PC-9 (cell line): ENCODE measurements around the gene CD99L2. TPM values are rescaled to one million over a fixed set of nuclear protein-coding genes. Genes with fewer than 3 reads are reported as not detected.

Experiments used
- BruUV-seq: library from RNA; stranded (reverse); fragments of 400-500 nt; replicated peaks from 2 replicates; lab custom pipeline; 2021; lab: Mats Ljungman, UMichigan
- CTCF ChIA-PET: fragments of 300-600 bp; sonication (Branson Sonifier 250); formaldehyde crosslinking; loops from one replicate; lab custom pipeline; 2022; ENCODE audit warnings: antibody characterized with exemption; lab: Charles Lee
- POLR2A ChIA-PET: fragments of 300-600 bp; sonication (Branson Sonifier 250); formaldehyde crosslinking; loops from one replicate; lab custom pipeline; 2022; ENCODE audit warnings: antibody characterized with exemption; ENCODE audit not compliant: unreplicated experiment; lab: Charles Lee
- DNase-seq, 2 experiments: peaks; one replicate each; pipeline versions ENCODE4 v3.0.0 to v3.0.0-alpha.2; 2015 to 2022; ENCODE audit warnings: mixed read lengths in 1 of 2
- H2AFZ ChIP-seq: fragments of 200-600 bp; sonication (generic); 2 replicates; pipeline ENCODE4 v1.8.1; 2017; ENCODE audit warnings: antibody characterized with exemption
- H3F3A ChIP-seq: fragments of 200-600 bp; sonication (generic); 2 replicates; pipeline ENCODE4 v1.8.1; 2017; ENCODE audit warnings: antibody characterized with exemption, mild to moderate bottlenecking, low read depth; ENCODE audit not compliant: insufficient read depth
- H3K27ac ChIP-seq: fragments of 200-600 bp; sonication (generic); 2 replicates; pipeline ENCODE4 v1.6.1; 2016; ENCODE audit warnings: mixed run types
- H3K27me3 ChIP-seq: fragments of 200-600 bp; sonication (generic); 2 replicates; pipeline ENCODE4 v1.6.1; 2016; ENCODE audit warnings: low read depth, mixed run types; ENCODE audit not compliant: insufficient read depth
- H3K36me3 ChIP-seq: fragments of 200-600 bp; sonication (generic); 2 replicates; pipeline ENCODE4 v1.6.1; 2016; ENCODE audit warnings: low read depth, mixed run types
- H3K4me1 ChIP-seq: fragments of 200-600 bp; sonication (generic); replicated peaks from 2 replicates; pipeline ENCODE4 v1.6.1; 2016; ENCODE audit warnings: mixed run types; ENCODE audit not compliant: insufficient read depth
- H3K4me2 ChIP-seq: fragments of 200-600 bp; sonication (generic); 2 replicates; pipeline ENCODE4 v1.6.1; 2017; ENCODE audit warnings: mixed run types
- H3K4me3 ChIP-seq: fragments of 200-600 bp; sonication (generic); 2 replicates; pipeline ENCODE4 v1.6.1; 2016; ENCODE audit warnings: mixed run types
- H3K79me2 ChIP-seq: fragments of 200-600 bp; sonication (generic); 2 replicates; pipeline ENCODE4 v1.6.1; 2017; ENCODE audit warnings: low read depth, mixed run types
- H3K9me2 ChIP-seq: fragments of 200-600 bp; sonication (generic); 2 replicates; pipeline ENCODE4 v1.8.1; 2017; ENCODE audit warnings: mild to moderate bottlenecking; ENCODE audit not compliant: insufficient read depth
- H3K9me3 ChIP-seq: fragments of 200-600 bp; sonication (generic); 2 replicates; pipeline ENCODE4 v1.8.1; 2016; ENCODE audit warnings: low read depth; ENCODE audit not compliant: insufficient read depth
- H4K20me1 ChIP-seq: fragments of 200-600 bp; sonication (generic); 2 replicates; pipeline ENCODE4 v1.8.1; 2017; ENCODE audit not compliant: insufficient read depth
- CTCF ChIP-seq: fragments of 200-600 bp; sonication (generic); conservative IDR thresholded peaks from 2 replicates; pipeline ENCODE4 v1.6.1; 2017; ENCODE audit warnings: mixed run types, antibody characterized with exemption, mild to moderate bottlenecking, moderate library complexity
- EZH2 ChIP-seq: fragments of 200-600 bp; sonication (generic); IDR thresholded peaks from 2 replicates; pipeline ENCODE4 v1.8.0; 2017; ENCODE audit warnings: antibody characterized with exemption, low read depth
- intact Hi-C: fragments of 100-400 bp; cut with micrococcal nuclease; formaldehyde crosslinking; loops from one replicate; pipeline ENCODE4 v1.10.0; 2022; ENCODE audit not compliant: unreplicated experiment
- total RNA-seq: library from RNA; stranded (reverse); gene quantifications from 2 replicates; pipeline ENCODE4 v1.2.3, GENCODE V29; 2021

Gene CD99L2
- total RNA-seq, 1 experiment from 2014 or later, result 22.5 TPM

GRCh38 chrX:150902434-150903109 is 4.1 kb upstream of the CD99L2 start:
- Histone ChIP-seq H3K27me3 (peaks cover 22% of the 10 kb centered on the region), H3K79me2 (peaks cover under 1% of the 10 kb centered on the region), H3F3A (no peaks in the 10 kb centered on the region), H2AFZ (no peak overlapping the region), H3K36me3 (no peaks in the 10 kb centered on the region), H3K4me2 (no peak overlapping the region), H3K4me3 (no peak overlapping the region), H4K20me1 (no peaks in the 10 kb centered on the region), H3K9me3 (no peaks in the 10 kb centered on the region), H3K4me1 (peaks cover under 1% of the 10 kb centered on the region), H3K9me2 (no peaks in the 10 kb centered on the region), H3K27ac (no peak overlapping the region)
- TF ChIP-seq CTCF, result no peak
- TF ChIP-seq EZH2, result no peak
- ChIA-PET POLR2A (no interaction called here), CTCF (no interaction called here)
- no peak for DNase-seq
- intact Hi-C loops, result no loop called here
- BruUV-seq, result no TSS peak

DNA sequence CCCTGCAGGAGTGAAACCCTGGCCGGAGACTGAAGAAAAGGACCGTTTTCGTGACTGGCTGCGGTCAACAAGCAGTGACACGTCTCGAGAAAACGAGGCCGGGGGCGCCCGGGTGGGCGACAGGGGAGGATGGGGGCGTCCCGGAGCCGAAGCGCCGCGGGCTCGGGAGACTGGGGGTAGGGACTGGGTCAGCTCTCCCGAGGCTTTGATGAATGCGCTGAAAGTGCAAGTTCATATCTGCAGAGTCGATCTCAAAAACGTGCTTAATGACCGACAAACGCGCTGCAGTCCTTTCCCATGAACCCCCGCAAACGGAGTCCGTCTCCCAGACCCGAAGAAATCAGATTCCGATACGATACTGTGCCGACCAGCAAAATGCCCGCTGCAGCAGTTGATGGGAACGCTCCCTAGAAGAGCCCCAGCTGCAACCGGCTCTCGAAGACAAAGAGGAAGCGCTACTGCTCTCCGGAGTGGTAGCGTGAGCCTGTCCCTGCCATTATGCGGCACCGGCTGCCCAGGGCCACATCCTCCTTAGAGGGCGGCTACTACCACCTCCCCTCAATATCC is 806 bp upstream of the CD99L2 start:
- ChIA-PET CTCF (no interaction called here), POLR2A (no interaction called here)

More for the DNA sequence above, 806 bp upstream of the CD99L2 start:
- Histone ChIP-seq H3K79me2 (peaks cover 14% of the 10 kb centered on the region), H3K4me2 (peak overlapping the region; percentile 99), H3K36me3 (no peaks in the 10 kb centered on the region), H2AFZ (peak overlapping the region; percentile 99), H3K9me3 (no peaks in the 10 kb centered on the region), H3K9me2 (no peaks in the 10 kb centered on the region), H3K27ac (no peak overlapping the region), H4K20me1 (peaks cover 18% of the 10 kb centered on the region), H3F3A (no peaks in the 10 kb centered on the region), H3K4me1 (peaks cover 7% of the 10 kb centered on the region), H3K4me3 (peak overlapping the region; percentile 83), H3K27me3 (peaks cover 12% of the 10 kb centered on the region)
- TF ChIP-seq CTCF (no peak), EZH2 (no peak)
- DNase-seq, result peak in 1 of 2 experiments; percentile 31
- intact Hi-C loops, result loop anchor here (2.0 to 10.0 kb wide), 3 partner anchors 50 to 496 kb away; partner anchors contain the start of gene VMA21
- BruUV-seq, result TSS peak; percentile 17
